Activated CD8-positive, alpha-beta memory T cell treated with anti-CD3 and anti-CD28 coated beads, Interleukin-2, amount 50 U/mL, for 4 hours (primary cell): ENCODE measurements around the gene ROBO1.
"Not testable (repeated sequence)": the region's sequence is repeated elsewhere in the genome, so short reads cannot be mapped to it uniquely, and the experiment has no call there.

Source experiments
- DNase-seq: peaks from one replicate; pipeline ENCODE4 v3.0.0-alpha.2; 2020

Gene ROBO1

GRCh38 chr3:78765671-78766485 is 1001.9 kb downstream of the ROBO1 start:
- no peak for DNase-seq

- DNase-seq = no peak
Observed at GRCh38 chr3:78764634-78765033, 1003.2 kb downstream of the ROBO1 start.

GRCh38 chr3:78762121-78762520 is 1005.7 kb downstream of the ROBO1 start:
- no peak for DNase-seq

- no peak for DNase-seq
Observed at GRCh38 chr3:78761126-78761525, 1006.7 kb downstream of the ROBO1 start.

- no peak for DNase-seq
Observed at GRCh38 chr3:78757731-78758130, 1010.1 kb downstream of the ROBO1 start.

GRCh38 chr3:78754066-78754743 is 1013.6 kb downstream of the ROBO1 start:
- no peak for DNase-seq

GRCh38 chr3:78751266-78751665 is 1016.5 kb downstream of the ROBO1 start:
- DNase-seq = no peak

- not testable (repeated sequence) for DNase-seq
Observed at GRCh38 chr3:78750291-78750690, 1017.5 kb downstream of the ROBO1 start.

- DNase-seq = no peak
Observed at GRCh38 chr3:78749056-78749455, 1018.7 kb downstream of the ROBO1 start.

GRCh38 chr3:78745847-78746246 is 1022.0 kb downstream of the ROBO1 start:
- DNase-seq = no peak

GRCh38 chr3:78742491-78742890 is 1025.3 kb downstream of the ROBO1 start:
- DNase-seq = no peak

- DNase-seq = no peak
Observed at GRCh38 chr3:78742041-78742440, 1025.8 kb downstream of the ROBO1 start.

- DNase-seq = no peak
Observed at GRCh38 chr3:78741066-78741645, 1026.6 kb downstream of the ROBO1 start.

GRCh38 chr3:78738833-78739232 is 1029.0 kb downstream of the ROBO1 start:
- DNase-seq = no peak

- no peak for DNase-seq
Observed at GRCh38 chr3:78737988-78738387, 1029.8 kb downstream of the ROBO1 start.

- no peak for DNase-seq
Observed at GRCh38 chr3:78736863-78737262, 1030.9 kb downstream of the ROBO1 start.

- no peak for DNase-seq
Observed at GRCh38 chr3:78734048-78734637, 1033.7 kb downstream of the ROBO1 start.

GRCh38 chr3:78732893-78733292 is 1034.9 kb downstream of the ROBO1 start:
- DNase-seq = no peak

- no peak for DNase-seq
Observed at GRCh38 chr3:78732471-78732870, 1035.3 kb downstream of the ROBO1 start.

GRCh38 chr3:78729946-78730345 is 1037.9 kb downstream of the ROBO1 start:
- no peak for DNase-seq

- DNase-seq = no peak
Observed at GRCh38 chr3:78728406-78729145, 1039.2 kb downstream of the ROBO1 start.

GRCh38 chr3:78726545-78726944 is 1041.3 kb downstream of the ROBO1 start:
- no peak for DNase-seq

GRCh38 chr3:78725703-78726246 is 1042.0 kb downstream of the ROBO1 start:
- no peak for DNase-seq
